Breast epithelium (tissue), 4 donors: ENCODE data around the gene RGPD6. TPM values are rescaled to one million over a fixed set of nuclear protein-coding genes. Genes with fewer than 3 reads are reported as not detected.
"Not testable (repeated sequence)": the region's sequence is repeated elsewhere in the genome, so short reads cannot be mapped to it uniquely, and the experiment has no call there.

Experiments
- DNase-seq, 2 donors: peaks; one replicate each; pipeline ENCODE4 v3.0.0-alpha.2; 2019; ENCODE audit warnings: low spot score in 2 of 2
- H3K27ac ChIP-seq, 2 donors: fragments of 200-600 bp; sonication (generic) in 1 of 2; one replicate each; pipeline ENCODE4 v1.5.1; 2016 to 2019; ENCODE audit warnings: mild to moderate bottlenecking in 1 of 2
- H3K27me3 ChIP-seq, 2 donors: fragments of 200-600 bp; sonication (generic) in 1 of 2; one replicate each; pipeline versions ENCODE4 v1.5.1 to v1.6.0; 2017 to 2019; ENCODE audit warnings: control low read depth in 1 of 2, mild to moderate bottlenecking in 1 of 2
- H3K36me3 ChIP-seq: fragments of 200-600 bp; one replicate; pipeline ENCODE4 v1.5.1; 2019
- H3K4me1 ChIP-seq, 2 donors: fragments of 200-600 bp; sonication (generic); one replicate each; pipeline ENCODE4 v1.5.1; 2016 to 2019; ENCODE audit warnings: control low read depth in 1 of 2
- H3K4me3 ChIP-seq, 3 donors: fragments of 200-600 bp; sonication (generic); 1 replicate in 2 of 3; 2 replicates in 1 of 3; pipeline ENCODE4 v1.5.1; 2016 to 2019; ENCODE audit warnings: mild to moderate bottlenecking in 3 of 3, moderate library complexity in 2 of 3
- H3K9me3 ChIP-seq, 2 donors: fragments of 200-600 bp; sonication (generic) in 1 of 2; one replicate each; pipeline ENCODE4 v1.5.1; 2016 to 2019; ENCODE audit warnings: control low read depth in 1 of 2
- intact Hi-C: fragments of 100-400 bp; cut with DNase I; formaldehyde crosslinking; loops from one replicate; pipeline ENCODE4 v1.15.1; 2023; ENCODE audit warnings: low total_unique reads
- total RNA-seq, 3 donors: library from RNA; depleted of rRNA; stranded (reverse); fragments of >200 nt; gene quantifications; one replicate each; pipeline ENCODE4 v1.1.0, GENCODE V29; 2016

The RGPD6 gene
- total RNA-seq, 3 donors from 2014 or later: 41.4 to 111 (median 45.9) TPM

DNA sequence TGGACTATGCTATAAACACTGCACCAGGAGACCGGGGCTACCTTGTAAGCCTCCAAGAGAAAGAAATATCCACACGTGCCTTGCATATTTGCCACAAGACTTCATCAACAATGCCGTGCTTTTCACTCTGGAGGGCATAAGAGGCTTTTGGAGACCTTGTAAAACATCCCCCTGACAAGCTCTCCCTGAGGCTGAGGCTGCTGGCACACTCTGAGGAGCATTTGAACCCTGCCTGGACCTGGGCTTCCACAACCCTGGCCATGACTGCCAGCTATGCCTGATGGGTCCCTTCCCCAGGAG lies 104.0 kb downstream of the RGPD6 start:
- H3K4me3 ChIP-seq, H3K9me3 ChIP-seq, H3K27ac ChIP-seq, H3K27me3 ChIP-seq, DNase-seq, H3K36me3 ChIP-seq, intact Hi-C loops, H3K4me1 ChIP-seq: not testable (repeated sequence)

DNA sequence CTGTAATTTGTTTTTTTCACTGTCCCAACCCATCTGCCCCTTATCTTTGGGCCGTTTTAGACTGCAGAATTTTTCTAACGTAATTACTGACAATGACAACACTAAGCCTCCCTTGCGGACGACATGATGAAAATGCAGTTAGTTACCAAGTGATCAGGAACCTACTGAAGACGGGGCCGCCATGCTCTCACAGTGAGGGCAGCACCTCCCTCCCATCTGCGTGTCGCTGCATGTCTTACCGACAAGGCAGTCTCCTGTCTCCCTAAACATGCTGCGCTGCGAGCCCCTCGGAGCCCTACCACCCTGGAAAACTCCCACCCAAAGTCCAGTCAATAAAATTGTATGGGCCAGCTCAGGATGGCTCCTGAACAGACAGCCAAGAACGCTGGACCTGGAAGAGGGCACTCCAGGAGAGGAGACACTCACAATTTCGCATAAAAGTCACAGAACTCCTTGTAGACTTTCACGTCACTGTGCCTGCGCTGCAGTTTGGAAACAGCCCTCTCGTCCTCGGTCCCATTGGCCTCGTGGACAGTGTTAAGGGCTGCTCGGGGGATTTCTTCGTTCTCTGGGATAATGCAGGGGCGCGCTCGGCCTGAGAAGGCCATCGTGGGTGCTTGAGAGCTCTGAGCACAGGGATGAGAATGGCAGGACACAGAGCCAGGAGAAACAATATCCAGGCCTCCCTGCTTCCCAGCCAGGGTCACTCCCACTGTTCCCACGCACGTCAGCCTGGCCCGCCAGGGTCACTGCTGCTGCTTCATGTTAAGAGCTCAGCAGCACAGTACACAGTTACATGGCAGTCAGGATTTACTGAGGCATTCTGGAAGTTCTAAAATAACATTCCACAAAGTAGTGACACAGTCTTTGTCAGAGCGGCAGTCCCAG lies 104.6 kb downstream of the RGPD6 start, which contains the start of gene LIMS4:
Gene LIMS4, minus strand, starts transcription at position 646 of the 888 bp plus-strand sequence. Its CDS starts 38 bp downstream, at position 608.
- H3K36me3 ChIP-seq, H3K4me1 ChIP-seq, H3K9me3 ChIP-seq, H3K27ac ChIP-seq, intact Hi-C loops, DNase-seq, H3K27me3 ChIP-seq, H3K4me3 ChIP-seq: not testable (repeated sequence)

- H3K36me3 ChIP-seq, intact Hi-C loops, H3K4me1 ChIP-seq, H3K27ac ChIP-seq, H3K9me3 ChIP-seq, H3K4me3 ChIP-seq, H3K27me3 ChIP-seq, DNase-seq: not testable (repeated sequence)
Observed at GRCh38 chr2:110468921-110469320, 108.1 kb downstream of the RGPD6 start.

- H3K36me3 ChIP-seq, H3K27ac ChIP-seq, H3K27me3 ChIP-seq, H3K4me3 ChIP-seq, H3K4me1 ChIP-seq, H3K9me3 ChIP-seq, DNase-seq, intact Hi-C loops: not testable (repeated sequence)
Observed at GRCh38 chr2:110465312-110465711, 111.7 kb downstream of the RGPD6 start.

Other genes with a start within 250 kb of the RGPD6 start
- gene LIMS4, start 104.4 kb downstream of the RGPD6 start, total RNA-seq: 1 to 10 TPM in 2 of 3 donors, under 1 TPM in 1; 0.64 to 2.0 (median 1.3) TPM
- gene BUB1, start 100.8 kb upstream of the RGPD6 start, total RNA-seq: 1 to 10 TPM in 2 of 3 donors, under 1 TPM in 1; 0.66 to 2.5 (median 2.2) TPM
- not detected for gene ACOXL, start 155.4 kb upstream of the RGPD6 start, total RNA-seq